ENCODE measurements around the gene NID1.

The NID1 gene

DNA sequence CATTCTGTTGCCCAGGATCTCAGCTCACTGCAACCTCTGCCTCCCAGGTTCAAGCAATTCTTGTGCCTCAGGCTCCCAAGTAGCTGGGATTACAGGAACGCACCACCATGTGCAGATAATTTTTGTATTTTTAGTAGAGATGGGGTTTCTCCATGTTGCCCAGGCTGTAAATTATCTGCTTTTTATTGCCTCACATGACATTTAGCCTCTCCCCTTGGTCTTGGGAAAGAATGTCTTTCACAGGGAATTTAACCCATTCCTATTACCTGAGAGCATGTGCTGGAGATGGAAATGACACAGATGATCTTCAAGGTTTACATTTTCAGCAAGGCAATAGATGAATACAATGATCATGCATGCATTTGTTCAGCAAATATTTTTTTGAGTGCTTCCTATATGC is 75.8 kb downstream of the NID1 start:
- DNase-seq (ENCODE audit: low read depth), result no peak
- no peak overlapping the region for H3K4me3 ChIP-seq (ENCODE audit: control insufficient read depth, low read depth, low read length)
- TF ChIP-seq, protein P1, sequence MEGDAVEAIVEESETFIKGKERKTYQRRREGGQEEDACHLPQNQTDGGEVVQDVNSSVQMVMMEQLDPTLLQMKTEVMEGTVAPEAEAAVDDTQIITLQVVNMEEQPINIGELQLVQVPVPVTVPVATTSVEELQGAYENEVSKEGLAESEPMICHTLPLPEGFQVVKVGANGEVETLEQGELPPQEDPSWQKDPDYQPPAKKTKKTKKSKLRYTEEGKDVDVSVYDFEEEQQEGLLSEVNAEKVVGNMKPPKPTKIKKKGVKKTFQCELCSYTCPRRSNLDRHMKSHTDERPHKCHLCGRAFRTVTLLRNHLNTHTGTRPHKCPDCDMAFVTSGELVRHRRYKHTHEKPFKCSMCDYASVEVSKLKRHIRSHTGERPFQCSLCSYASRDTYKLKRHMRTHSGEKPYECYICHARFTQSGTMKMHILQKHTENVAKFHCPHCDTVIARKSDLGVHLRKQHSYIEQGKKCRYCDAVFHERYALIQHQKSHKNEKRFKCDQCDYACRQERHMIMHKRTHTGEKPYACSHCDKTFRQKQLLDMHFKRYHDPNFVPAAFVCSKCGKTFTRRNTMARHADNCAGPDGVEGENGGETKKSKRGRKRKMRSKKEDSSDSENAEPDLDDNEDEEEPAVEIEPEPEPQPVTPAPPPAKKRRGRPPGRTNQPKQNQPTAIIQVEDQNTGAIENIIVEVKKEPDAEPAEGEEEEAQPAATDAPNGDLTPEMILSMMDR (IDR thresholded peaks at IDR 0.05; ENCODE audit: control insufficient read depth, insufficient read depth, low read depth, low read length, missing control alignments), result no peak

DNA sequence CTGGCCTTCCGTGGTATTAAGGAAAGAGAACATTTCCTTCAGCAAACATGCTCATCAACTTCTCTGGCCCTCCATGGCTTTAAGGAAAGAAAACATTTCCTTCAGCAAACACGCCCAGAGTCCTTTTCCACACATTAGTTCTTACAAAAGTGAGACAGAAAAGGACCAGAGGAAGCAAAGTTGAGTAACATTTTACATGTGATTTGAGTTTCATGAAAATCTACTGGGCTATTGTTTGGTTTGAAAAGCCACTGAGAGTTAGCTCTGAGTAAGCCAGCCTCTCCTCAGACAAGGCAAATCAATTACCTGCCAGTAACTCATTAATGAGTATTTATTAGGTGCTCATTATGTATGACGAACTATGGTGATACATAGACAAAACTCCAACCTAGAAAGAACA is 78.0 kb downstream of the NID1 start:
- DNase-seq (ENCODE audit: low read depth), result no peak
- TF ChIP-seq, protein P1 (IDR thresholded peaks at IDR 0.05; ENCODE audit: control insufficient read depth, insufficient read depth, low read depth, low read length, missing control alignments), result no peak
- H3K4me3 ChIP-seq (ENCODE audit: control insufficient read depth, low read depth, low read length), result no peak overlapping the region

DNA sequence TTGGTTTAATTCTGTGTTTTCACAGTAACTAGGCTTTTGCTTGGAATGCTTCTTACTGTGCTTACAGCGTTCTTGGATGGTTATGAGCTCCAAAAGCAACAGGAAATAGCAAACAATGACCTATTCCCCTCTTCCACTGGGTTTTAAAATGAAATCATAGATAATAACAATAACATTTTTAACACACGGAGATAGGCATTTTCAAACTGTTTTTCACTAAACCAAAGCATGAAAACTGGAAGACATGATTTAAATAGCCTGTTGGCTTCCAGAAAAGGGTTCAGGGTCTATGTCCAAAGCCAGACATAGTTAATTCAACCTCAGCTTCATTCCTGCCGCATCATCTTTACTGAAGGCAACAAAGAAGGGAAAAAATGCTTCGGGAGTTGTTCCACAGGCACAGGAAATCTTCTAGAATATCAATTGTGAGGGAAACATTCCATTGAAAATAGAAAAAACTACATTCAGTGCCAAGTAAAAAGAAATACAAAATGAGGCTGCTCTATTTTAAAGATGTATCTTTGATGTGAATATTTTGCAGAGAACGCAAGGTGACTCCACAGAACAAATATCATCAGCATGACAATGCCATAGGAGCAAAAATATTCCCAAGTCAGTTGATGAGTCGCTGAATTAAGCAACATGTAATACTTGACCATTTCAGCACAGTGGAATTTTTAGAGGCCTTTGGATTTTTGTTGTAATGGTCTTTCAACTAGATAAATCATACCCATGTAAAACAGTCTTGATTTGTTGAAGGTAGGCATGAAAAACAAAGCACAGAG is 80.7 kb downstream of the NID1 start:
- no peak overlapping the region for H3K4me3 ChIP-seq (ENCODE audit: control insufficient read depth, low read depth, low read length)
- DNase-seq (ENCODE audit: low read depth), result no peak
- TF ChIP-seq, protein P1 (IDR thresholded peaks at IDR 0.05; ENCODE audit: control insufficient read depth, insufficient read depth, low read depth, low read length, missing control alignments), result no peak

DNA sequence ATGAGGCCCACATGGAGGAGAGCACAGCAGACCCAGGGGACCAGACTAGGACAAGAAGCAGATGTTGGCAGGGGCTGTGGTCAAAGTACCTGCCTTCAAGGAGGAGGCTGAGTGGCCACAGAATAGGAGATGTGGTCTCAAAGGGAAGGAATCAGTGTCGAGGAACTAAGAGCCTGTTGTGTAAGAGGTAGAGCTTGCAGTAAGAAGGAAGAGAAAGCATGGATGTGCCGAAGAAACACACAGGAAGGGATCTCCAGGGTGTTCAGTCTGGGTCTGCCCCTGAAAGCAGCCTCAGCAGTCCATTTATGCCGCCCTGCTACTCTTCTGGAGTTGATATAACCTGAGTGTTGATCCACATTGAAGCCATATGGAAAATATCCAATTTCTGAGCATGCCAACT is 83.9 kb downstream of the NID1 start:
- H3K4me3 ChIP-seq (ENCODE audit: control insufficient read depth, low read depth, low read length), result no peak overlapping the region
- DNase-seq (ENCODE audit: low read depth), result no peak
- TF ChIP-seq, protein P1 (IDR thresholded peaks at IDR 0.05; ENCODE audit: control insufficient read depth, insufficient read depth, low read depth, low read length, missing control alignments), result no peak

DNA sequence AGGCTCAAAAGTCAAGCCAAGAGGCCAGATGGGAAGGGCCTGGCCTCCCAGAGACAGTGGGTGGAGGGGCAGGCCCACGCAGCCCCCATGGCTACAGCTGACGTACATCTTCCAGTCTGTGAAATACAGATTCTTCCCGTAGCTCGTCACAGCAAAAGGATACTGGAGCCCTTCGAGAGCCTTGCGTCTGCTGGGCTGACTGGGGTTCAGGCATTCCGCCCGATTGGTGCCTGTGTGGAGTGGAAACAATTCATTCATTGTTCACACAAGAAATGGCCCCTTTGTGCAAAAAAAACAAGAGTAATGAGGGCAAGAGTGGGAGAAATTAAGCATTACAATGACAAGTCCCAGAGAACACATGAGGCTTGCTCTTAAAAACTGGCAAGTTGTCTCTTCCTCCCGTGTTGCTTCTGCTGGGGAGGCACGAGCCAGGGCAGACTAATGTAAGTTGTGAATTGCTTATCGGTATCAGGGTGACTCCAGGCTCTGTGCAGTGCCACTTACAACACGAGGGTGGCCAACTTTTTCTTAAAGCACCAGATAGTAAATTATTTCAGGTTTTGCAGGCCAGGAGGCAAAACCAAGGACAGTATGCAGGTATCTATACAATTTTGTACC is 85.1 kb downstream of the NID1 start:
- DNase-seq (ENCODE audit: low read depth), result no peak
- H3K4me3 ChIP-seq (ENCODE audit: control insufficient read depth, low read depth, low read length), result no peak overlapping the region
- TF ChIP-seq, protein P1 (IDR thresholded peaks at IDR 0.05; ENCODE audit: control insufficient read depth, insufficient read depth, low read depth, low read length, missing control alignments), result no peak

DNA sequence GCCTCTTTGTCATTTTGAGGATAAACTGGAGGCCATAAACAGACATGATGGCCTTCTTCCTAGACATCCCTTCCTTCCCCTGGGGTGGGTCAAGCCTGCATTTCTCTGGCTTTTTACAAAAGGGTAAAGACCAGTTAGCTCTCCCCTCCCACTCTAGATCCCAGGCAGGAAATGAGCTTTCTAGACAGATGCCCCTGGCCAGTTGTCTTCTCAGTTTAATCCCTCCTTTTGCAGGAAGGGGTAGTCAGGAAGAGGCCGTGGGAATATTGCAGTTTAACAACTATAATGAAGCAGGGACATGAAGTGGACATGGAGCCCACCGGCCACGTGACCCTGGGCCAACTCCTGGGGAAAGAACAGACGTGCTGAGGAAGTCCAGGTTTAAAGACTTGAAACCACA is 85.7 kb downstream of the NID1 start:
- no peak overlapping the region for H3K4me3 ChIP-seq (ENCODE audit: control insufficient read depth, low read depth, low read length)
- TF ChIP-seq, protein P1 (IDR thresholded peaks at IDR 0.05; ENCODE audit: control insufficient read depth, insufficient read depth, low read depth, low read length, missing control alignments), result no peak
- no peak for DNase-seq (ENCODE audit: low read depth)

Data from AG09309 (cell line).